PC-3 (cell line): Measurements from ENCODE around the gene PRSS21. TPM values are rescaled to one million over a fixed set of nuclear protein-coding genes. Genes with fewer than 3 reads are reported as not detected.

Experiments
- ATAC-seq: fragments of 200-7000 bp; cut with Tn5 transposase; 2 replicates; pipeline ENCODE4 v1.9.1; 2020; ENCODE audit warnings: mild to moderate bottlenecking, moderate library complexity
- BruUV-seq: library from RNA; stranded (reverse); fragments of 400-500 nt; replicated peaks from 2 replicates; lab custom pipeline; 2021; lab: Mats Ljungman, UMichigan
- CTCF ChIA-PET: fragments of 300-600 bp; sonication (Branson Sonifier 250); formaldehyde crosslinking; loops from one replicate; lab custom pipeline; 2022; ENCODE audit warnings: antibody characterized with exemption; lab: Charles Lee
- POLR2A ChIA-PET: fragments of 300-600 bp; sonication (Branson Sonifier 250); formaldehyde crosslinking; loops from one replicate; lab custom pipeline; 2022; ENCODE audit warnings: antibody characterized with exemption; ENCODE audit not compliant: unreplicated experiment; lab: Charles Lee
- DNase-seq: peaks from one replicate; pipeline ENCODE4 v3.0.0-alpha.2; 2015
- H2AFZ ChIP-seq: fragments of 300-600 bp; sonication (generic); 2 replicates; pipeline ENCODE4 v1.6.0; 2016; ENCODE audit warnings: antibody characterized with exemption, low read length
- H3F3A ChIP-seq: fragments of 300-600 bp; sonication (generic); one replicate; pipeline ENCODE4 v1.6.0; 2017; ENCODE audit warnings: antibody characterized with exemption, low read length, control low read depth, mild to moderate bottlenecking; ENCODE audit not compliant: unreplicated experiment
- H3K27ac ChIP-seq: fragments of 300-600 bp; sonication (generic); 2 replicates; pipeline ENCODE4 v1.5.1; 2016; ENCODE audit warnings: mild to moderate bottlenecking, low read length
- H3K27me3 ChIP-seq: fragments of 300-600 bp; sonication (generic); 2 replicates; pipeline ENCODE4 v1.6.1; 2016; ENCODE audit warnings: low read length, mixed read lengths
- H3K36me3 ChIP-seq: fragments of 300-600 bp; sonication (generic); 2 replicates; pipeline ENCODE4 v1.6.1; 2016; ENCODE audit warnings: low read depth, mixed run types, low read length, mixed read lengths
- H3K4me1 ChIP-seq: fragments of 300-600 bp; sonication (generic); 2 replicates; pipeline ENCODE4 v1.5.1; 2016; ENCODE audit warnings: low read length; ENCODE audit not compliant: insufficient read depth
- H3K4me2 ChIP-seq: fragments of 300-600 bp; sonication (generic); 2 replicates; pipeline ENCODE4 v1.6.0; 2016; ENCODE audit warnings: low read length
- H3K4me3 ChIP-seq: fragments of 300-600 bp; sonication (generic); 2 replicates; pipeline ENCODE4 v1.5.1; 2016; ENCODE audit warnings: mild to moderate bottlenecking, low read length, mixed read lengths
- H3K79me2 ChIP-seq: fragments of 300-600 bp; sonication (generic); 2 replicates; pipeline ENCODE4 v1.6.1; 2017; ENCODE audit warnings: low read length, mixed read lengths
- H3K9ac ChIP-seq: fragments of 300-600 bp; sonication (generic); 2 replicates; pipeline ENCODE4 v1.6.0; 2016; ENCODE audit warnings: mild to moderate bottlenecking, low read length
- H3K9me2 ChIP-seq: fragments of 300-600 bp; sonication (generic); replicated peaks from 2 replicates; pipeline ENCODE4 v1.6.1; 2016; ENCODE audit warnings: mixed run types, low read length, mixed read lengths
- H3K9me3 ChIP-seq: fragments of 300-600 bp; sonication (generic); 2 replicates; pipeline ENCODE4 v1.6.1; 2016; ENCODE audit warnings: low read length, mixed read lengths
- H4K20me1 ChIP-seq: fragments of 300-600 bp; sonication (generic); 2 replicates; pipeline ENCODE4 v1.6.1; 2016; ENCODE audit warnings: low read length, mixed read lengths
- CTCF ChIP-seq: fragments of 300-600 bp; sonication (generic); conservative IDR thresholded peaks from 2 replicates; pipeline ENCODE4 v1.5.1; 2017; ENCODE audit warnings: antibody characterized with exemption, low read depth, mild to moderate bottlenecking, low read length
- EZH2 ChIP-seq: fragments of 300-600 bp; sonication (generic); IDR thresholded peaks from one replicate; pipeline ENCODE4 v1.6.1; 2017; ENCODE audit warnings: antibody characterized with exemption, mild to moderate bottlenecking, low read length; ENCODE audit not compliant: unreplicated experiment
- EZH2phosphoT487 ChIP-seq: fragments of 300-600 bp; sonication (generic); IDR thresholded peaks from 2 replicates; pipeline ENCODE4 v1.6.1; 2018; ENCODE audit warnings: mild to moderate bottlenecking, antibody characterized with exemption, low read length, borderline replicate concordance
- intact Hi-C: fragments of 100-400 bp; cut with micrococcal nuclease; formaldehyde crosslinking; loops from 2 replicates; pipeline ENCODE4 v1.9.0; 2023
- total RNA-seq: library from RNA; depleted of rRNA; stranded (reverse); fragments of >200 nt; gene quantifications from 2 replicates; pipeline ENCODE4 v1.2.3, GENCODE V29; 2014

Gene PRSS21
- total RNA-seq, 1 experiment from 2014 or later: not detected

GRCh38 chr16:2777231-2777902 is 39.7 kb upstream of the PRSS21 start, which contains the start of gene ELOB:
ELOB (minus strand) TSS chr16:2777280; CDS start chr16:2777239, 41 bp downstream.
- CTCF ChIA-PET: no interaction called here

GRCh38 chr16:2777903-2778629 is 39.0 kb upstream of the PRSS21 start:
- no peaks in the 10 kb centered on the region for H3K9me3 ChIP-seq
- ChIA-PET CTCF (no interaction called here), POLR2A (no interaction called here)
- TF ChIP-seq EZH2phosphoT487: no peak
- no peak for TF ChIP-seq CTCF
- TF ChIP-seq EZH2: no peak
- H3K27ac ChIP-seq: peak overlapping the region; percentile 92
- H3F3A ChIP-seq: no peaks in the 10 kb centered on the region
- no TSS peak for BruUV-seq
- intact Hi-C loops: loop anchor here (10.0 kb wide), 1 partner anchor 47 kb away; no protein-coding TSS in a partner anchor
- peaks cover 16% of the 10 kb centered on the region for H3K4me1 ChIP-seq
- no peak for ATAC-seq
- DNase-seq: peak; percentile 21
- H4K20me1 ChIP-seq: no peaks in the 10 kb centered on the region
- peak overlapping the region; percentile 100 for H3K9ac ChIP-seq
- H3K27me3 ChIP-seq: no peaks in the 10 kb centered on the region
- H3K4me3 ChIP-seq: peak overlapping the region; percentile 98
- H3K79me2 ChIP-seq: peaks cover 51% of the 10 kb centered on the region
- H2AFZ ChIP-seq: peak overlapping the region; percentile 63; the same call in 1 of the 2 replicates
- H3K4me2 ChIP-seq: peak overlapping the region; percentile 100
- H3K9me2 ChIP-seq: no peaks in the 10 kb centered on the region
- H3K36me3 ChIP-seq: no peaks in the 10 kb centered on the region; the same call in 1 of the 2 replicates

More at GRCh38 chr16:2777231-2777902, 39.7 kb upstream of the PRSS21 start, which contains the start of gene ELOB:
- no peaks in the 10 kb centered on the region for H3K9me3 ChIP-seq
- TF ChIP-seq CTCF: no peak
- TF ChIP-seq EZH2: no peak
- no peak for TF ChIP-seq EZH2phosphoT487
- ATAC-seq (peak; percentile 92), DNase-seq (peak; percentile 73)
- peak within 1 kb of the TSS; percentile 100 for H3K9ac ChIP-seq
- H3F3A ChIP-seq: no peaks in the 10 kb centered on the region
- H3K27ac ChIP-seq: peak within 1 kb of the TSS; percentile 92
- H3K4me1 ChIP-seq: peaks cover 20% of the 10 kb centered on the region
- peaks cover 51% of the 10 kb centered on the region for H3K79me2 ChIP-seq
- H3K4me3 ChIP-seq: peak within 1 kb of the TSS; percentile 98
- H4K20me1 ChIP-seq: no peaks in the 10 kb centered on the region
- H3K27me3 ChIP-seq: no peaks in the 10 kb centered on the region
- BruUV-seq: TSS peak; percentile 63
- peak within 1 kb of the TSS; percentile 63 for H2AFZ ChIP-seq
- intact Hi-C loops: loop anchor here (10.0 kb wide), 1 partner anchor 47 kb away; no protein-coding TSS in a partner anchor
- H3K4me2 ChIP-seq: peak within 1 kb of the TSS; percentile 100
- no peaks in the 10 kb centered on the region for H3K9me2 ChIP-seq
- POLR2A ChIA-PET: no interaction called here
- no peaks in the 10 kb centered on the region; the same call in 1 of the 2 replicates for H3K36me3 ChIP-seq
